H1 (cell line): ENCODE data around the gene C19orf85. TPM values are rescaled to one million over a fixed set of nuclear protein-coding genes. Genes with fewer than 3 reads are reported as not detected.

ENCODE experiments used
- ASH2L ChIP-seq: fragments of 200-600, 300-600 bp; sonication (generic); IDR thresholded peaks from one replicate; pipeline ENCODE4 v1.7.1; 2017; ENCODE audit warnings: low read length
- CREB1 ChIP-seq: IDR thresholded peaks from 2 replicates; pipeline ENCODE4 v1.6.1; 2012; ENCODE audit warnings: inconsistent platforms
- PHF8 ChIP-seq: fragments of 200-600 bp; sonication (generic); conservative IDR thresholded peaks from 2 replicates; pipeline ENCODE4 v1.7.1; 2012; ENCODE audit warnings: low read depth, mild to moderate bottlenecking, inconsistent platforms, low read length, moderate library complexity
- POLR2AphosphoS5 ChIP-seq: IDR thresholded peaks from 2 replicates; pipeline ENCODE4 v1.6.1; 2011; ENCODE audit warnings: low read depth, low read length
- POU5F1 ChIP-seq: IDR thresholded peaks from 2 replicates; pipeline ENCODE4 v1.6.1; 2011; ENCODE audit warnings: low read depth, mild to moderate bottlenecking, low read length, moderate library complexity
- RFX5 ChIP-seq: IDR thresholded peaks from 2 replicates; pipeline ENCODE4 v1.6.1; 2011; ENCODE audit warnings: low read depth, low read length, improper control_type of control experiment, borderline replicate concordance
- RNF2 ChIP-seq: fragments of 200-900, 300-1000 bp; sonication (generic); IDR thresholded peaks from 2 replicates; pipeline ENCODE4 v1.7.1; 2016; ENCODE audit warnings: borderline replicate concordance, low read depth, mild to moderate bottlenecking, antibody characterized with exemption, low read length; ENCODE audit not compliant: poor library complexity, severe bottlenecking; ENCODE audit errors: missing control alignments
- SP1 ChIP-seq: IDR thresholded peaks from 2 replicates; pipeline ENCODE4 v1.6.1; 2011; ENCODE audit warnings: low read depth, low read length
- TEAD4 ChIP-seq: IDR thresholded peaks from 2 replicates; pipeline ENCODE4 v1.6.1; 2012; ENCODE audit warnings: low read depth, low read length, inconsistent platforms, mixed read lengths
- polyA plus RNA-seq, 7 experiments: library from polyadenylated mRNA; depleted of rRNA in 3 of 7; stranded (reverse) in 5 of 7; unstranded in 2 of 7; fragments of >200 nt in 5 of 7; fragments of 200-250 nt in 2 of 7; gene quantifications; 1 replicate in 5 of 7; 2 replicates in 1 of 7; 4 replicates in 1 of 7; pipeline versions ENCODE4 v1.2.1 to v1.2.3, GENCODE V29; 2011 to 2013; ENCODE audit warnings: missing spikeins in 2 of 7, mixed read lengths in 2 of 7
- total RNA-seq: library from RNA; stranded (reverse); fragmentation: NEBNext Ultra II Directional; extraction: Animal tissue kit (Norgen Biotek cat#: 25700); gene quantifications from 2 replicates; pipeline ENCODE4 v1.2.1, GENCODE V29; 2021
- TF ChIP-seq, protein P1 (sequence below): fragments of 300-600 bp; sonication (generic); IDR thresholded peaks from 2 replicates; pipeline ENCODE4 v1.7.1; 2012; ENCODE audit warnings: low read length, moderate library complexity, mild to moderate bottlenecking, inconsistent platforms; ENCODE audit not compliant: insufficient replicate concordance

C19orf85 gene
- total and polyA plus RNA-seq, 2 of the 8 experiments (the other 6 are each of a cell fraction or from before 2014, with no cell fraction given) = 2.2 to 3.2 TPM

- TF ChIP-seq, protein P1, sequence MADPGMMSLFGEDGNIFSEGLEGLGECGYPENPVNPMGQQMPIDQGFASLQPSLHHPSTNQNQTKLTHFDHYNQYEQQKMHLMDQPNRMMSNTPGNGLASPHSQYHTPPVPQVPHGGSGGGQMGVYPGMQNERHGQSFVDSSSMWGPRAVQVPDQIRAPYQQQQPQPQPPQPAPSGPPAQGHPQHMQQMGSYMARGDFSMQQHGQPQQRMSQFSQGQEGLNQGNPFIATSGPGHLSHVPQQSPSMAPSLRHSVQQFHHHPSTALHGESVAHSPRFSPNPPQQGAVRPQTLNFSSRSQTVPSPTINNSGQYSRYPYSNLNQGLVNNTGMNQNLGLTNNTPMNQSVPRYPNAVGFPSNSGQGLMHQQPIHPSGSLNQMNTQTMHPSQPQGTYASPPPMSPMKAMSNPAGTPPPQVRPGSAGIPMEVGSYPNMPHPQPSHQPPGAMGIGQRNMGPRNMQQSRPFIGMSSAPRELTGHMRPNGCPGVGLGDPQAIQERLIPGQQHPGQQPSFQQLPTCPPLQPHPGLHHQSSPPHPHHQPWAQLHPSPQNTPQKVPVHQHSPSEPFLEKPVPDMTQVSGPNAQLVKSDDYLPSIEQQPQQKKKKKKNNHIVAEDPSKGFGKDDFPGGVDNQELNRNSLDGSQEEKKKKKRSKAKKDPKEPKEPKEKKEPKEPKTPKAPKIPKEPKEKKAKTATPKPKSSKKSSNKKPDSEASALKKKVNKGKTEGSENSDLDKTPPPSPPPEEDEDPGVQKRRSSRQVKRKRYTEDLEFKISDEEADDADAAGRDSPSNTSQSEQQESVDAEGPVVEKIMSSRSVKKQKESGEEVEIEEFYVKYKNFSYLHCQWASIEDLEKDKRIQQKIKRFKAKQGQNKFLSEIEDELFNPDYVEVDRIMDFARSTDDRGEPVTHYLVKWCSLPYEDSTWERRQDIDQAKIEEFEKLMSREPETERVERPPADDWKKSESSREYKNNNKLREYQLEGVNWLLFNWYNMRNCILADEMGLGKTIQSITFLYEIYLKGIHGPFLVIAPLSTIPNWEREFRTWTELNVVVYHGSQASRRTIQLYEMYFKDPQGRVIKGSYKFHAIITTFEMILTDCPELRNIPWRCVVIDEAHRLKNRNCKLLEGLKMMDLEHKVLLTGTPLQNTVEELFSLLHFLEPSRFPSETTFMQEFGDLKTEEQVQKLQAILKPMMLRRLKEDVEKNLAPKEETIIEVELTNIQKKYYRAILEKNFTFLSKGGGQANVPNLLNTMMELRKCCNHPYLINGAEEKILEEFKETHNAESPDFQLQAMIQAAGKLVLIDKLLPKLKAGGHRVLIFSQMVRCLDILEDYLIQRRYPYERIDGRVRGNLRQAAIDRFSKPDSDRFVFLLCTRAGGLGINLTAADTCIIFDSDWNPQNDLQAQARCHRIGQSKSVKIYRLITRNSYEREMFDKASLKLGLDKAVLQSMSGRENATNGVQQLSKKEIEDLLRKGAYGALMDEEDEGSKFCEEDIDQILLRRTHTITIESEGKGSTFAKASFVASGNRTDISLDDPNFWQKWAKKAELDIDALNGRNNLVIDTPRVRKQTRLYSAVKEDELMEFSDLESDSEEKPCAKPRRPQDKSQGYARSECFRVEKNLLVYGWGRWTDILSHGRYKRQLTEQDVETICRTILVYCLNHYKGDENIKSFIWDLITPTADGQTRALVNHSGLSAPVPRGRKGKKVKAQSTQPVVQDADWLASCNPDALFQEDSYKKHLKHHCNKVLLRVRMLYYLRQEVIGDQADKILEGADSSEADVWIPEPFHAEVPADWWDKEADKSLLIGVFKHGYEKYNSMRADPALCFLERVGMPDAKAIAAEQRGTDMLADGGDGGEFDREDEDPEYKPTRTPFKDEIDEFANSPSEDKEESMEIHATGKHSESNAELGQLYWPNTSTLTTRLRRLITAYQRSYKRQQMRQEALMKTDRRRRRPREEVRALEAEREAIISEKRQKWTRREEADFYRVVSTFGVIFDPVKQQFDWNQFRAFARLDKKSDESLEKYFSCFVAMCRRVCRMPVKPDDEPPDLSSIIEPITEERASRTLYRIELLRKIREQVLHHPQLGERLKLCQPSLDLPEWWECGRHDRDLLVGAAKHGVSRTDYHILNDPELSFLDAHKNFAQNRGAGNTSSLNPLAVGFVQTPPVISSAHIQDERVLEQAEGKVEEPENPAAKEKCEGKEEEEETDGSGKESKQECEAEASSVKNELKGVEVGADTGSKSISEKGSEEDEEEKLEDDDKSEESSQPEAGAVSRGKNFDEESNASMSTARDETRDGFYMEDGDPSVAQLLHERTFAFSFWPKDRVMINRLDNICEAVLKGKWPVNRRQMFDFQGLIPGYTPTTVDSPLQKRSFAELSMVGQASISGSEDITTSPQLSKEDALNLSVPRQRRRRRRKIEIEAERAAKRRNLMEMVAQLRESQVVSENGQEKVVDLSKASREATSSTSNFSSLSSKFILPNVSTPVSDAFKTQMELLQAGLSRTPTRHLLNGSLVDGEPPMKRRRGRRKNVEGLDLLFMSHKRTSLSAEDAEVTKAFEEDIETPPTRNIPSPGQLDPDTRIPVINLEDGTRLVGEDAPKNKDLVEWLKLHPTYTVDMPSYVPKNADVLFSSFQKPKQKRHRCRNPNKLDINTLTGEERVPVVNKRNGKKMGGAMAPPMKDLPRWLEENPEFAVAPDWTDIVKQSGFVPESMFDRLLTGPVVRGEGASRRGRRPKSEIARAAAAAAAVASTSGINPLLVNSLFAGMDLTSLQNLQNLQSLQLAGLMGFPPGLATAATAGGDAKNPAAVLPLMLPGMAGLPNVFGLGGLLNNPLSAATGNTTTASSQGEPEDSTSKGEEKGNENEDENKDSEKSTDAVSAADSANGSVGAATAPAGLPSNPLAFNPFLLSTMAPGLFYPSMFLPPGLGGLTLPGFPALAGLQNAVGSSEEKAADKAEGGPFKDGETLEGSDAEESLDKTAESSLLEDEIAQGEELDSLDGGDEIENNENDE = no peak
- TF ChIP-seq SP1 (no peak), TEAD4 (no peak), POLR2AphosphoS5 (no peak), RNF2 (no peak), PHF8 (no peak), POU5F1 (no peak), ASH2L (no peak), RFX5 (no peak), CREB1 (no peak)
Observed at GRCh38 chr19:55473225-55474012, 8.9 kb upstream of the C19orf85 start (continued).
